Stomach (tissue), 9 donors: ENCODE data around the gene PXMP2. TPM values are rescaled to one million over a fixed set of nuclear protein-coding genes. Genes with fewer than 3 reads are reported as not detected.

Source experiments
- DNase-seq, 2 donors: peaks; one replicate each; pipeline versions ENCODE4 v3.0.0 to v3.0.0-alpha.2; 2013 to 2019
- H3K27ac ChIP-seq, 5 donors: fragments of 200-600 bp in 4 of 5; sonication (generic) in 4 of 5; one replicate each; pipeline ENCODE4 v1.5.1; 2013 to 2019; ENCODE audit warnings: mild to moderate bottlenecking in 1 of 5, moderate library complexity in 1 of 5
- H3K27me3 ChIP-seq, 3 donors: fragments of 200-600 bp; sonication (generic); one replicate each; pipeline ENCODE4 v1.5.1; 2017 to 2019; ENCODE audit warnings: mixed run types in 1 of 3
- H3K36me3 ChIP-seq, 4 donors: fragments of 200-600 bp; sonication (generic); 1 replicate in 3 of 4; 2 replicates in 1 of 4; pipeline ENCODE4 v1.5.1; 2016 to 2019
- H3K4me1 ChIP-seq, 4 donors: fragments of 200-600 bp; sonication (generic); one replicate each; pipeline ENCODE4 v1.5.1; 2016 to 2019
- H3K4me3 ChIP-seq, 4 donors: fragments of 200-600 bp; sonication (generic) in 3 of 4; one replicate each; pipeline ENCODE4 v1.5.1; 2016 to 2019; ENCODE audit warnings: mild to moderate bottlenecking in 1 of 4
- H3K9me3 ChIP-seq, 4 donors: fragments of 200-600 bp; sonication (generic); one replicate each; pipeline ENCODE4 v1.5.1; 2016 to 2019
- EP300 ChIP-seq: sonication (generic); formaldehyde crosslinking; IDR thresholded peaks from one replicate; pipeline ENCODE4 v1.6.1; 2017; ENCODE audit warnings: antibody characterized with exemption
- POLR2A ChIP-seq, 4 donors: fragments of 450-650 bp; IDR thresholded peaks; one replicate each; pipeline ENCODE4 v1.6.1; 2016; ENCODE audit warnings: antibody characterized with exemption in 4 of 4, control low read depth in 2 of 4, mild to moderate bottlenecking in 1 of 4, moderate library complexity in 1 of 4
- POLR2AphosphoS5 ChIP-seq, 3 donors: sonication (generic); formaldehyde crosslinking; IDR thresholded peaks; one replicate each; pipeline ENCODE4 v1.6.1; 2016; ENCODE audit warnings: antibody characterized with exemption in 3 of 3
- WGBS, 5 donors: extraction: QIAGEN DNeasy Blood & Tissue Kit in 3 of 5; methylation state at CpG; one replicate each; pipeline versions ENCODE4 v1.1.5 to v1.1.7; 2013 to 2018; 5-methylcytosine and 5-hydroxymethylcytosine counted together
- intact Hi-C: fragments of 100-400 bp; cut with DNase I; formaldehyde crosslinking; loops from one replicate; pipeline ENCODE4 v1.15.1; 2023; ENCODE audit warnings: low total_unique reads
- polyA plus RNA-seq, 3 donors: library from polyadenylated mRNA; stranded (reverse); fragments of 200-250 nt; gene quantifications; one replicate each; pipeline ENCODE4 v1.2.3, GENCODE V29; 2013
- total RNA-seq, 5 donors: library from RNA; depleted of rRNA; stranded (reverse); fragments of >200 nt; gene quantifications; one replicate each; pipeline versions ENCODE4 v1.1.0 to v1.2.3, GENCODE V29; 2014 to 2016
- TF ChIP-seq, protein P1 (sequence below), 7 experiments: fragments of 450-650 bp in 4 of 7; fragments of 200-600 bp in 3 of 7; sonication (generic) in 3 of 7; IDR thresholded peaks; one replicate each; pipeline ENCODE4 v1.5.1; 2016 to 2019; ENCODE audit warnings: antibody characterized with exemption in 7 of 7, control low read depth in 2 of 7, mild to moderate bottlenecking in 1 of 7
- donor health status: healthy with polysubstance abuse.
- donor health status: Bipolar disorder and iron deficiency.
- donor health status: healthy.

The PXMP2 gene
- total and polyA plus RNA-seq, 8 donors = 29.9 to 274 (median 90.1) TPM

DNA sequence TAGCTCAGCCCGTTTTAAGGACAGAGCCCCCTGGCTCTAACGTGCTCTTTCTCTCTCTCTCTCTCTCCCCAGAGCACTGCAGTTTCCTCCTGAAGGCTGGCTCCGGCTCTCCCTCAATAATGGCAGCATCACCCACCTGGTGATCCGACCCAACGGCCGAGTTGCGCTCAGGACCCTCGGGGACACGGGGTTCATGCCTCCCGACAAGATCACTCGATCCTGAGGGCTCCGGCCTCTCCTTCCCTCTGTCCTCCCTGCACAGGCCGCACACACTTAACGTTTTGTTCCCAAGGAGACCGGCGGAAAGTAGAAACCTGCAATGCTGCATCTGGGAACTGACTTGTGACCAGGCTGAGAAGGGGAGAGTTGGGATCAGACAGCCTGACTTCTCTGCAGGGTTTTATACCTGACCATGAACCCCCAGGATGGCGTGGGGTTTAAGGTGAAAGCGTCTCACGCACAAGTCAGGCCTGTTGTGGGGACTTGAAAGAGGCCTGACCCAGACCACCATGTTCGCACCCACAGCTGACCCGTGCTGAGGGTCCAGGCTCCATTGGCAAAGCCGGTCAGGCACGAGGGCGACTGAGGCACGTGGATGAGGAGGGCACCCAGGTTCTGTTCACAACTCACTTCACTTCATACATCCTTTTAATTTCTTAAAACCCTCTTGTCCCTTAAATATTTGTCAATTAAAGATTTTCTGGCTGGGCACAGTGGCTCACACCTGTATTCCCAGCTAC is 33.4 kb downstream of the PXMP2 start:
- Histone ChIP-seq H3K9me3 (no peaks in the 10 kb centered on the region), H3K27me3 (no peaks in the 10 kb centered on the region), H3K27ac (no peak overlapping the region), H3K4me1 (no peaks in the 10 kb centered on the region), H3K36me3 (peaks cover 72 to 100% (median 98%) of the 10 kb centered on the region in 4 donors), H3K4me3 (no peak overlapping the region)
- 91 to 95% (median 94%) methylated on average over 24 to 25 of the region's 25 CpGs for WGBS, 5 donors
- no peak for DNase-seq
- intact Hi-C loops = no loop called here
- no peak for TF ChIP-seq POLR2A (IDR thresholded peaks at IDR 0.05)
- no peak for TF ChIP-seq EP300
- TF ChIP-seq, protein P1, sequence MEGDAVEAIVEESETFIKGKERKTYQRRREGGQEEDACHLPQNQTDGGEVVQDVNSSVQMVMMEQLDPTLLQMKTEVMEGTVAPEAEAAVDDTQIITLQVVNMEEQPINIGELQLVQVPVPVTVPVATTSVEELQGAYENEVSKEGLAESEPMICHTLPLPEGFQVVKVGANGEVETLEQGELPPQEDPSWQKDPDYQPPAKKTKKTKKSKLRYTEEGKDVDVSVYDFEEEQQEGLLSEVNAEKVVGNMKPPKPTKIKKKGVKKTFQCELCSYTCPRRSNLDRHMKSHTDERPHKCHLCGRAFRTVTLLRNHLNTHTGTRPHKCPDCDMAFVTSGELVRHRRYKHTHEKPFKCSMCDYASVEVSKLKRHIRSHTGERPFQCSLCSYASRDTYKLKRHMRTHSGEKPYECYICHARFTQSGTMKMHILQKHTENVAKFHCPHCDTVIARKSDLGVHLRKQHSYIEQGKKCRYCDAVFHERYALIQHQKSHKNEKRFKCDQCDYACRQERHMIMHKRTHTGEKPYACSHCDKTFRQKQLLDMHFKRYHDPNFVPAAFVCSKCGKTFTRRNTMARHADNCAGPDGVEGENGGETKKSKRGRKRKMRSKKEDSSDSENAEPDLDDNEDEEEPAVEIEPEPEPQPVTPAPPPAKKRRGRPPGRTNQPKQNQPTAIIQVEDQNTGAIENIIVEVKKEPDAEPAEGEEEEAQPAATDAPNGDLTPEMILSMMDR (IDR thresholded peaks at IDR 0.05) = no peak
- TF ChIP-seq POLR2AphosphoS5 (IDR thresholded peaks at IDR 0.05) = no peak

GRCh38 chr12:132723015-132723763 is 35.8 kb downstream of the PXMP2 start:
- Histone ChIP-seq H3K9me3 (no peaks in the 10 kb centered on the region), H3K4me3 (no peak overlapping the region), H3K4me1 (no peaks in the 10 kb centered on the region), H3K27ac (no peak overlapping the region), H3K27me3 (no peaks in the 10 kb centered on the region), H3K36me3 (peaks cover 73 to 100% (median 98%) of the 10 kb centered on the region in 4 donors)
- 86 to 89% (median 87%) methylated on average over 23 to 30 of the region's 30 CpGs for WGBS, 5 donors
- TF ChIP-seq EP300 (no peak), POLR2AphosphoS5 (IDR thresholded peaks at IDR 0.05) (no peak), POLR2A (IDR thresholded peaks at IDR 0.05) (no peak)
- TF ChIP-seq, protein P1 (IDR thresholded peaks at IDR 0.05) = no peak
- intact Hi-C loops = no loop called here
- no peak for DNase-seq

- Histone ChIP-seq H3K27me3 (no peaks in the 10 kb centered on the region), H3K4me1 (no peaks in the 10 kb centered on the region), H3K4me3 (no peak overlapping the region), H3K36me3 (peaks cover 79 to 100% (median 100%) of the 10 kb centered on the region in 4 donors), H3K27ac (no peak overlapping the region), H3K9me3 (no peaks in the 10 kb centered on the region)
- WGBS, 5 donors = 73 to 89% (median 83%) methylated on average over 2 of the region's 2 CpGs
- TF ChIP-seq POLR2A (IDR thresholded peaks at IDR 0.05) (no peak), POLR2AphosphoS5 (IDR thresholded peaks at IDR 0.05) (no peak), EP300 (no peak)
- TF ChIP-seq, protein P1 (IDR thresholded peaks at IDR 0.05) = no peak
- no peak for DNase-seq
- intact Hi-C loops = no loop called here
Measured at GRCh38 chr12:132723764-132724140, 36.4 kb downstream of the PXMP2 start.

DNA sequence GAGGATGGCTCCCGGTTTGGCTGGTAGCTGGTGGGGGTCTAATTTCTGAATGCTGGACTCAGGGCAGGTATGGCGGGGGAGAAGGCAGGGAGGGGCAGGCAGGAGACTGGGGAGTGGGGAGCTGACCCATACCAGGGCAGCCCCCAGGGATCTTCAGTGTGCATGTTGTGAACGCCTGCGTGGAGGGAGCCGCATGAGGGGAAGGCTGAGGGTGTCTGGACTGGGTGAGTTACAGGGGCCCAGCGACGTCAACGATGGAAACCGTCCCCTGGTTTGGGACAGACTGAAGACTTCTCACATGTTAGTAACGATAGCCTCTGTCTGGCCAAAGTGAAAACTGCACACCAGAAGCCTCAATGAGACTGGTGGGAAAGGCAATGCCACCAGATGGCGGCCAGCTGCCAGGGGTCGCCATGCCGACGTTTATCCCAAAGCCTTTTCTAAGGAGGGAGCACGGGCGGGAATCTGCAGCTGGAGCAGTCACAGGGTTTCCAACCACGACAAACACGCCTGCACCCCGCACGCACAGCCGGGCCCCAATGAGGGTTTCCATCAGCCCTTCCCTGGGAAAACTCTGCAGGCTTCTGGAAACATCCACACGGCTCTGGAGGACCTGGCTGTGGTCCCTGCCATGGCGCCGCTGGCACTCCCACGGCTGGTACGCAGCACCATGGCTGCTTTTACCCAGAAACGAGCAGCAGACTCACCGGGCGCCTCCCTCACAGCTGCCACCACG is 37.3 kb downstream of the PXMP2 start:
- WGBS, 5 donors = 86 to 93% (median 88%) methylated on average over 29 to 30 of the region's 30 CpGs
- TF ChIP-seq, protein P1 (IDR thresholded peaks at IDR 0.05) = no peak
- TF ChIP-seq POLR2AphosphoS5 (IDR thresholded peaks at IDR 0.05) (no peak), EP300 (no peak), POLR2A (IDR thresholded peaks at IDR 0.05) (no peak)
- H3K9me3 ChIP-seq = no peaks in the 10 kb centered on the region

More for the DNA sequence above, 37.3 kb downstream of the PXMP2 start:
- Histone ChIP-seq H3K27me3 (no peaks in the 10 kb centered on the region), H3K36me3 (peaks cover 76 to 97% (median 96%) of the 10 kb centered on the region in 4 donors), H3K4me3 (no peak overlapping the region), H3K27ac (no peak overlapping the region), H3K4me1 (no peaks in the 10 kb centered on the region)
- intact Hi-C loops = no loop called here
- no peak for DNase-seq
